Vagina (tissue), 2 donors: ENCODE measurements around the gene CWF19L1.

Experiments
- CTCF ChIP-seq, 3 experiments: fragments of 450-650 bp in 2 of 3; fragments of 200-600 bp in 1 of 3; sonication (generic) in 1 of 3; IDR thresholded peaks; one replicate each; pipeline ENCODE4 v1.5.1; 2017 to 2019; ENCODE audit warnings: antibody characterized with exemption in 3 of 3, mild to moderate bottlenecking in 2 of 3, moderate library complexity in 2 of 3
- POLR2A ChIP-seq, 2 donors: fragments of 450-650 bp; IDR thresholded peaks; one replicate each; pipeline ENCODE4 v1.6.1; 2017; ENCODE audit warnings: antibody characterized with exemption in 2 of 2, mild to moderate bottlenecking in 2 of 2, moderate library complexity in 2 of 2
- POLR2AphosphoS5 ChIP-seq, 2 donors: sonication (generic); formaldehyde crosslinking; IDR thresholded peaks; one replicate each; pipeline ENCODE4 v1.9.0; 2017; ENCODE audit warnings: antibody characterized with exemption in 2 of 2, mild to moderate bottlenecking in 2 of 2, low read depth in 1 of 2; ENCODE audit not compliant: insufficient read depth in 1 of 2

GRCh38 chr10:100282907-100283306 lies 15.5 kb upstream of the CWF19L1 start:
- TF ChIP-seq CTCF (IDR thresholded peaks at IDR 0.05) (no peak), POLR2A (IDR thresholded peaks at IDR 0.05) (no peak), POLR2AphosphoS5 (IDR thresholded peaks at IDR 0.05; ENCODE audit: insufficient read depth in 1 of 2, low read depth in 1 of 2) (no peak)
